Panc1 (cell line): ENCODE data around the gene DNMT3L. TPM values are rescaled to one million over a fixed set of nuclear protein-coding genes. Genes with fewer than 3 reads are reported as not detected.

Source experiments
- ATAC-seq: fragments of 200-7000 bp; cut with Tn5 transposase; 2 replicates; pipeline ENCODE4 v1.9.1; 2020; ENCODE audit warnings: mild to moderate bottlenecking, moderate library complexity
- BruUV-seq: library from RNA; stranded (reverse); fragments of 400-500 nt; replicated peaks from 2 replicates; lab custom pipeline; 2021; lab: Mats Ljungman, UMichigan
- CTCF ChIA-PET: fragments of 300-600 bp; sonication (Branson Sonifier 250); formaldehyde crosslinking; loops from one replicate; lab custom pipeline; 2022; ENCODE audit warnings: antibody characterized with exemption; lab: Charles Lee
- POLR2A ChIA-PET: fragments of 300-600 bp; sonication (Branson Sonifier 250); formaldehyde crosslinking; loops from one replicate; lab custom pipeline; 2022; ENCODE audit warnings: antibody characterized with exemption; lab: Charles Lee
- DNase-seq: peaks from one replicate; pipeline ENCODE4 v3.0.0-alpha.2; 2010; ENCODE audit warnings: low read depth, low spot score
- H3K27ac ChIP-seq: 2 replicates; pipeline ENCODE4 v1.5.1; 2011; ENCODE audit warnings: mild to moderate bottlenecking, low read length, inconsistent platforms
- H3K27me3 ChIP-seq: fragments of 200-500 bp; sonication (Bioruptor generic); 2 replicates; pipeline ENCODE4 v1.6.0; 2014; ENCODE audit warnings: low read length, inconsistent platforms; ENCODE audit not compliant: control insufficient read depth, insufficient read depth
- H3K36me3 ChIP-seq: fragments of 200-500 bp; sonication (Bioruptor generic); 2 replicates; pipeline ENCODE4 v1.5.1; 2014; ENCODE audit warnings: inconsistent platforms, mild to moderate bottlenecking, low read length, moderate library complexity; ENCODE audit not compliant: control insufficient read depth, insufficient read depth
- H3K4me1 ChIP-seq: 2 replicates; pipeline ENCODE4 v1.5.1; 2011; ENCODE audit warnings: inconsistent platforms, mild to moderate bottlenecking, low read length, moderate library complexity; ENCODE audit not compliant: control insufficient read depth, insufficient read depth
- H3K4me3 ChIP-seq, 2 experiments: 2 replicates each; pipeline ENCODE4 v1.5.1; 2011 to 2012; ENCODE audit warnings: low read depth in 2 of 2, low read length in 2 of 2, mild to moderate bottlenecking in 2 of 2, inconsistent platforms in 1 of 2, moderate library complexity in 1 of 2
- H3K9me3 ChIP-seq: fragments of 200-500 bp; sonication (Bioruptor generic); 2 replicates; pipeline ENCODE4 v1.5.1; 2014; ENCODE audit warnings: low read depth, mild to moderate bottlenecking, inconsistent platforms, low read length, moderate library complexity; ENCODE audit not compliant: control insufficient read depth, insufficient read depth
- POLR2AphosphoS5 ChIP-seq: IDR thresholded peaks from 2 replicates; pipeline ENCODE4 v1.6.1; 2012; ENCODE audit warnings: mild to moderate bottlenecking, low read depth, low read length, moderate library complexity
- SIN3A ChIP-seq: IDR thresholded peaks from 2 replicates; pipeline ENCODE4 v1.6.1; 2012; ENCODE audit warnings: low read depth, mild to moderate bottlenecking, low read length, moderate library complexity, borderline replicate concordance; ENCODE audit not compliant: insufficient read depth
- TCF7L2 ChIP-seq: IDR thresholded peaks from 2 replicates; pipeline ENCODE4 v1.6.1; 2011; ENCODE audit warnings: mild to moderate bottlenecking, low read depth, low read length, inconsistent platforms
- in situ Hi-C: cut with HindIII; loops from 2 replicates; pipeline ENCODE4 v1.10.0; 2016; ENCODE audit warnings: low sequenced_read_pairs, low pct_unique_long_range_greater_than_20kb
- intact Hi-C: fragments of 100-400 bp; cut with micrococcal nuclease; formaldehyde crosslinking; loops from one replicate; pipeline ENCODE4 v1.10.0; 2022; ENCODE audit not compliant: unreplicated experiment
- total RNA-seq: library from RNA; stranded (reverse); gene quantifications from one replicate; pipeline ENCODE4 v1.2.1, GENCODE V29; 2021; ENCODE audit not compliant: unreplicated experiment
- TF ChIP-seq, protein P1 (sequence below), 2 experiments: IDR thresholded peaks; 2 replicates each; pipeline ENCODE4 v1.6.1; 2011 to 2012; ENCODE audit warnings: low read depth in 2 of 2, control low read depth in 1 of 2, low read length in 1 of 2, mild to moderate bottlenecking in 1 of 2, moderate library complexity in 1 of 2; ENCODE audit not compliant: insufficient read depth in 1 of 2
- TF ChIP-seq, protein P2 (sequence below): fragments of 450-650 bp; IDR thresholded peaks from 2 replicates; pipeline ENCODE4 v1.5.1; 2017; ENCODE audit warnings: mild to moderate bottlenecking

The DNMT3L gene
- total RNA-seq, 1 experiment from 2014 or later = not detected

DNA sequence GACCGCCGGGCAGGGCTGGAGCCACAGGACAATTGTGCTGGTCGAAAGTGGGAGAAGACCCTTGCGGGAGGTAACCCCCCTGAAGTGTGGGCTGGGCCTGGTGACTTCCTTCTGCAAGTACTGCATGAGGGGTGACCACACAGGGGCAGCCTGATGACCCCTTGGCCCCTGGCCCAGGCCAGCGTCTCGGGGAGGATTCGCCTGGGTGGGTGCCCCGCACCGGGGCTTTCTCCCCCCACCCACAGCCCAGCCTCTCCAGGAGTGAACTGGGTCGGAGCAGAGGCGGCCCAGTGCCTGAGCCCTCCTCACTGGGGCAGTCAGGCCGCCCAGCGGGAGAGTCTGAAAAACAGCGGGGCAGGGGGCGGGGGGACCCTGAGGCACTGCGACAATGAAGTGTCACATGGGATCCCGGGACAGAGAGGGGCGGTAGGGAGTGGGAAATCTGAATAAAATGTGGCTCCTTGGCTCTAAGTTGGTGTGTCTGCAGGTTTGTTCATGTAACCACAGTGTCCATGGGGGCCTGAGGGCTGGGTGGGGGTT, 1.6 kb upstream of the DNMT3L start:
- H3K4me3 ChIP-seq = no peak overlapping the region
- ATAC-seq = no peak
- H3K4me1 ChIP-seq = no peaks in the 10 kb centered on the region
- no peak for TF ChIP-seq TCF7L2
- TF ChIP-seq, protein P1, sequence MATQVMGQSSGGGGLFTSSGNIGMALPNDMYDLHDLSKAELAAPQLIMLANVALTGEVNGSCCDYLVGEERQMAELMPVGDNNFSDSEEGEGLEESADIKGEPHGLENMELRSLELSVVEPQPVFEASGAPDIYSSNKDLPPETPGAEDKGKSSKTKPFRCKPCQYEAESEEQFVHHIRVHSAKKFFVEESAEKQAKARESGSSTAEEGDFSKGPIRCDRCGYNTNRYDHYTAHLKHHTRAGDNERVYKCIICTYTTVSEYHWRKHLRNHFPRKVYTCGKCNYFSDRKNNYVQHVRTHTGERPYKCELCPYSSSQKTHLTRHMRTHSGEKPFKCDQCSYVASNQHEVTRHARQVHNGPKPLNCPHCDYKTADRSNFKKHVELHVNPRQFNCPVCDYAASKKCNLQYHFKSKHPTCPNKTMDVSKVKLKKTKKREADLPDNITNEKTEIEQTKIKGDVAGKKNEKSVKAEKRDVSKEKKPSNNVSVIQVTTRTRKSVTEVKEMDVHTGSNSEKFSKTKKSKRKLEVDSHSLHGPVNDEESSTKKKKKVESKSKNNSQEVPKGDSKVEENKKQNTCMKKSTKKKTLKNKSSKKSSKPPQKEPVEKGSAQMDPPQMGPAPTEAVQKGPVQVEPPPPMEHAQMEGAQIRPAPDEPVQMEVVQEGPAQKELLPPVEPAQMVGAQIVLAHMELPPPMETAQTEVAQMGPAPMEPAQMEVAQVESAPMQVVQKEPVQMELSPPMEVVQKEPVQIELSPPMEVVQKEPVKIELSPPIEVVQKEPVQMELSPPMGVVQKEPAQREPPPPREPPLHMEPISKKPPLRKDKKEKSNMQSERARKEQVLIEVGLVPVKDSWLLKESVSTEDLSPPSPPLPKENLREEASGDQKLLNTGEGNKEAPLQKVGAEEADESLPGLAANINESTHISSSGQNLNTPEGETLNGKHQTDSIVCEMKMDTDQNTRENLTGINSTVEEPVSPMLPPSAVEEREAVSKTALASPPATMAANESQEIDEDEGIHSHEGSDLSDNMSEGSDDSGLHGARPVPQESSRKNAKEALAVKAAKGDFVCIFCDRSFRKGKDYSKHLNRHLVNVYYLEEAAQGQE (IDR thresholded peaks at IDR 0.05; ENCODE audit: insufficient read depth in 1 of 2, low read depth in 2 of 2, low read length in 1 of 2) = no peak
- H3K27ac ChIP-seq = no peak overlapping the region
- no peaks in the 10 kb centered on the region for H3K27me3 ChIP-seq
- no peak for DNase-seq
- ChIA-PET POLR2A (no interaction called here), CTCF (no interaction called here)
- no TSS peak for BruUV-seq
- H3K36me3 ChIP-seq = no peaks in the 10 kb centered on the region
- in situ Hi-C loops = no loop called here
- intact Hi-C loops = no loop called here
- no peaks in the 10 kb centered on the region for H3K9me3 ChIP-seq

DNA sequence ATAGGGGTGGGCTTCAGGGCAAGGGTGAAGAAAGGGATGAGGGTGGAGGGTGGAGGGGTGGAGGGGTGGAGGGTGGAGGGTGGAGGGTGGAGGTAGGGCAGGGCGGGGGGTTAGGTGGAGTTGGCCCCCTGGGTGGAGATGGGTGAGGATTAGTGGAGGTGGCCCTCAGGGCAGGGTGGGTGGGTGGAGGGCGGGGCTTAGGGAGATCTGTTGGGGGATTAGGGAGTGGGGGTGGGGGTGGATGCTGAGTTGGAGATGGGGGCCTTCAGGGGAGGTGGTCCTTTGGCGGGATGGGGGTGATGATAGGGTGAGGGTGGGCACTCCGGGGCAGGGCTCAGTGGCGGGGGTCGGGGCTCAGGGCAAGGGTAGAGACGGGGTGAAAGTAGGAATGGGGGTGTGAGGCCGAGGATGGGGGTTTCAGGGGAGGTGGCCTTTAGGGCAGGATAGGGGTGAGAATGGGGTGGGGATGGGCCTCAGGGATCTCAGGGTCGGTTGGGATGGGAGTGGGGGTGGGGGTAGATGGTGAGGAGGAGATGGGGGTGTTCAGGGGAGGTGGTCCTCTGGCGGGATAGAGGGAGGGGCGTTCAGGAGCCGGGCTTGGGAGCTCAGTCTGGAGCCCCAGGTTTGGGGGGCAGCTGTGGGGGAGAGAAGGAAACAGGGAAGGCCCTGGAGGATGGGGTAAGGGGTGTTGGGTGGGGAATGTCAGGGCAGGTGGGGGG, 800 bp upstream of the DNMT3L start:
- Histone ChIP-seq H3K27ac (no peak overlapping the region), H3K4me3 (no peak overlapping the region), H3K36me3 (no peaks in the 10 kb centered on the region), H3K9me3 (no peaks in the 10 kb centered on the region), H3K4me1 (no peaks in the 10 kb centered on the region), H3K27me3 (no peaks in the 10 kb centered on the region)
- ATAC-seq (no peak), DNase-seq (no peak)
- ChIA-PET POLR2A (no interaction called here), CTCF (no interaction called here)
- no peak for TF ChIP-seq SIN3A
- TF ChIP-seq POLR2AphosphoS5 = no peak
- TF ChIP-seq, protein P1 (IDR thresholded peaks at IDR 0.05; ENCODE audit: insufficient read depth in 1 of 2, low read depth in 2 of 2, low read length in 1 of 2) = no peak
- TF ChIP-seq, protein P2, sequence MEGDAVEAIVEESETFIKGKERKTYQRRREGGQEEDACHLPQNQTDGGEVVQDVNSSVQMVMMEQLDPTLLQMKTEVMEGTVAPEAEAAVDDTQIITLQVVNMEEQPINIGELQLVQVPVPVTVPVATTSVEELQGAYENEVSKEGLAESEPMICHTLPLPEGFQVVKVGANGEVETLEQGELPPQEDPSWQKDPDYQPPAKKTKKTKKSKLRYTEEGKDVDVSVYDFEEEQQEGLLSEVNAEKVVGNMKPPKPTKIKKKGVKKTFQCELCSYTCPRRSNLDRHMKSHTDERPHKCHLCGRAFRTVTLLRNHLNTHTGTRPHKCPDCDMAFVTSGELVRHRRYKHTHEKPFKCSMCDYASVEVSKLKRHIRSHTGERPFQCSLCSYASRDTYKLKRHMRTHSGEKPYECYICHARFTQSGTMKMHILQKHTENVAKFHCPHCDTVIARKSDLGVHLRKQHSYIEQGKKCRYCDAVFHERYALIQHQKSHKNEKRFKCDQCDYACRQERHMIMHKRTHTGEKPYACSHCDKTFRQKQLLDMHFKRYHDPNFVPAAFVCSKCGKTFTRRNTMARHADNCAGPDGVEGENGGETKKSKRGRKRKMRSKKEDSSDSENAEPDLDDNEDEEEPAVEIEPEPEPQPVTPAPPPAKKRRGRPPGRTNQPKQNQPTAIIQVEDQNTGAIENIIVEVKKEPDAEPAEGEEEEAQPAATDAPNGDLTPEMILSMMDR = no peak
- TF ChIP-seq TCF7L2 = no peak
- intact Hi-C loops = no loop called here
- BruUV-seq = no TSS peak
- in situ Hi-C loops = no loop called here
